SK-N-SH treated with all-trans-retinoic acid at 6 μM for 48 hours (cell line): ENCODE data around the gene ARHGEF40.

Source experiments
- BACH2 ChIP-seq: fragments of 250-450 bp; sonication (Bioruptor Pico); IDR thresholded peaks from 2 replicates; pipeline ENCODE4 v1.9.0; 2021; ENCODE audit warnings: mild to moderate bottlenecking, borderline replicate concordance
- CREB5 ChIP-seq: fragments of 250-450 bp; sonication (Bioruptor Pico); IDR thresholded peaks from 2 replicates; pipeline ENCODE4 v1.5.1; 2020; ENCODE audit warnings: low read depth, mild to moderate bottlenecking, moderate library complexity
- CSDC2 ChIP-seq: fragments of 250-450 bp; sonication (Bioruptor Pico); IDR thresholded peaks from 2 replicates; pipeline ENCODE4 v1.5.0; 2020; ENCODE audit warnings: mild to moderate bottlenecking, moderate library complexity
- ESRRG ChIP-seq: fragments of 250-450 bp; sonication (Bioruptor Pico); IDR thresholded peaks from 2 replicates; pipeline ENCODE4 v1.6.1; 2021; ENCODE audit warnings: mild to moderate bottlenecking
- GLIS3 ChIP-seq: fragments of 250-450 bp; sonication (Bioruptor Pico); IDR thresholded peaks from 2 replicates; pipeline ENCODE4 v1.5.0; 2020; ENCODE audit warnings: mild to moderate bottlenecking, moderate library complexity
- OSR1 ChIP-seq: fragments of 250-450 bp; sonication (Bioruptor Pico); IDR thresholded peaks from 2 replicates; pipeline ENCODE4 v1.8.0; 2022; ENCODE audit warnings: moderate library complexity, mild to moderate bottlenecking, inconsistent platforms
- PATZ1 ChIP-seq: fragments of 250-450 bp; sonication (Bioruptor Pico); IDR thresholded peaks from 2 replicates; pipeline ENCODE4 v1.8.0; 2020; ENCODE audit warnings: mild to moderate bottlenecking, moderate library complexity, borderline replicate concordance
- PPARA ChIP-seq: fragments of 250-450 bp; sonication (Bioruptor Pico); IDR thresholded peaks from 2 replicates; pipeline ENCODE4 v1.5.0; 2020; ENCODE audit warnings: mild to moderate bottlenecking, borderline replicate concordance
- RARB ChIP-seq: fragments of 250-450 bp; sonication (Bioruptor Pico); IDR thresholded peaks from 2 replicates; pipeline ENCODE4 v1.8.0; 2021; ENCODE audit warnings: mild to moderate bottlenecking, moderate library complexity
- SNAI2 ChIP-seq: fragments of 250-450 bp; sonication (Bioruptor Pico); IDR thresholded peaks from 2 replicates; pipeline ENCODE4 v1.5.0; 2020; ENCODE audit warnings: mild to moderate bottlenecking, moderate library complexity
- TSHZ2 ChIP-seq: fragments of 250-450 bp; sonication (Bioruptor Pico); IDR thresholded peaks from 2 replicates; pipeline ENCODE4 v1.5.0; 2020; ENCODE audit warnings: mild to moderate bottlenecking, moderate library complexity

GRCh38 chr14:21048638-21049037 is 21.5 kb upstream of the ARHGEF40 start:
- TF ChIP-seq TSHZ2 (no peak), CSDC2 (CRISPR knock-in tag) (no peak), BACH2 (CRISPR knock-in tag) (no peak), RARB (no peak), ESRRG (CRISPR knock-in tag) (no peak), OSR1 (CRISPR knock-in tag) (no peak), PPARA (CRISPR knock-in tag) (no peak), SNAI2 (no peak), PATZ1 (CRISPR knock-in tag) (no peak), CREB5 (CRISPR knock-in tag) (no peak), GLIS3 (CRISPR knock-in tag) (no peak)
